ENCODE results near the gene RTN1.
"Not testable (repeated sequence)": the region's sequence is repeated elsewhere in the genome, so short reads cannot be mapped to it uniquely, and the experiment has no call there.

RTN1 gene

GRCh38 chr14:59646832-59647231 is 223.7 kb downstream of the RTN1 start:
- H3K9ac ChIP-seq (ENCODE audit: low read depth in 1 of 2, low read length in 2 of 2); H3K4me3 ChIP-seq (ENCODE audit: low read length in 2 of 2); H3K9me3 ChIP-seq (ENCODE audit: control insufficient read depth in 2 of 2, low read length in 2 of 2): not testable (repeated sequence)

GRCh38 chr14:59638885-59639284 is 231.7 kb downstream of the RTN1 start:
- Histone ChIP-seq H3K9me3 (ENCODE audit: control insufficient read depth in 2 of 2, low read length in 2 of 2) (no peaks in the 10 kb centered on the region), H3K27ac (ENCODE audit: low read depth in 2 of 2, low read length in 2 of 2) (no peak overlapping the region), H3K4me1 (ENCODE audit: control insufficient read depth in 2 of 2, insufficient read depth in 2 of 2, low read length in 2 of 2) (no peaks in the 10 kb centered on the region), H3K4me3 (ENCODE audit: low read length in 2 of 2) (no peak overlapping the region), H3K36me3 (ENCODE audit: control insufficient read depth in 2 of 2, insufficient read depth in 2 of 2, low read length in 2 of 2) (no peaks in the 10 kb centered on the region), H3K27me3 (ENCODE audit: control insufficient read depth in 2 of 2, insufficient read depth in 2 of 2, low read length in 2 of 2) (no peaks in the 10 kb centered on the region), H3K9ac (ENCODE audit: low read depth in 1 of 2, low read length in 2 of 2) (no peak overlapping the region)

More at GRCh38 chr14:59646832-59647231, 223.7 kb downstream of the RTN1 start:
- H3K36me3 ChIP-seq (ENCODE audit: control insufficient read depth in 2 of 2, insufficient read depth in 2 of 2, low read length in 2 of 2); H3K4me1 ChIP-seq (ENCODE audit: control insufficient read depth in 2 of 2, insufficient read depth in 2 of 2, low read length in 2 of 2); H3K27ac ChIP-seq (ENCODE audit: low read depth in 2 of 2, low read length in 2 of 2); H3K27me3 ChIP-seq (ENCODE audit: control insufficient read depth in 2 of 2, insufficient read depth in 2 of 2, low read length in 2 of 2): not testable (repeated sequence)

- H3K36me3 ChIP-seq (ENCODE audit: control insufficient read depth in 2 of 2, insufficient read depth in 2 of 2, low read length in 2 of 2), result no peaks in the 10 kb centered on the region
- no peak overlapping the region for H3K9ac ChIP-seq (ENCODE audit: low read depth in 1 of 2, low read length in 2 of 2)
- no peak overlapping the region for H3K27ac ChIP-seq (ENCODE audit: low read depth in 2 of 2, low read length in 2 of 2)
- H3K9me3 ChIP-seq (ENCODE audit: control insufficient read depth in 2 of 2, low read length in 2 of 2), result peaks cover 0 to 1% of the 10 kb centered on the region in 2 donors
- H3K4me1 ChIP-seq (ENCODE audit: control insufficient read depth in 2 of 2, insufficient read depth in 2 of 2, low read length in 2 of 2), result no peaks in the 10 kb centered on the region
- H3K4me3 ChIP-seq (ENCODE audit: low read length in 2 of 2), result no peak overlapping the region
- peaks cover 14 to 20% of the 10 kb centered on the region in 2 donors for H3K27me3 ChIP-seq (ENCODE audit: control insufficient read depth in 2 of 2, insufficient read depth in 2 of 2, low read length in 2 of 2)
These were observed 236.0 kb downstream of the RTN1 start for GRCh38 chr14:59634617-59635016.

- Histone ChIP-seq H3K4me1 (ENCODE audit: control insufficient read depth in 2 of 2, insufficient read depth in 2 of 2, low read length in 2 of 2) (no peaks in the 10 kb centered on the region), H3K36me3 (ENCODE audit: control insufficient read depth in 2 of 2, insufficient read depth in 2 of 2, low read length in 2 of 2) (no peaks in the 10 kb centered on the region), H3K9ac (ENCODE audit: low read depth in 1 of 2, low read length in 2 of 2) (no peak overlapping the region), H3K27me3 (ENCODE audit: control insufficient read depth in 2 of 2, insufficient read depth in 2 of 2, low read length in 2 of 2) (peaks cover 17 to 24% of the 10 kb centered on the region in 2 donors), H3K27ac (ENCODE audit: low read depth in 2 of 2, low read length in 2 of 2) (no peak overlapping the region), H3K4me3 (ENCODE audit: low read length in 2 of 2) (no peak overlapping the region), H3K9me3 (ENCODE audit: control insufficient read depth in 2 of 2, low read length in 2 of 2) (peaks cover 0 to 1% of the 10 kb centered on the region in 2 donors)
These were observed 237.1 kb downstream of the RTN1 start for GRCh38 chr14:59633486-59633885.

GRCh38 chr14:59632381-59632780 is 238.2 kb downstream of the RTN1 start:
- Histone ChIP-seq H3K4me3 (ENCODE audit: low read length in 2 of 2) (no peak overlapping the region), H3K27ac (ENCODE audit: low read depth in 2 of 2, low read length in 2 of 2) (no peak overlapping the region), H3K9me3 (ENCODE audit: control insufficient read depth in 2 of 2, low read length in 2 of 2) (peaks cover 0 to 1% of the 10 kb centered on the region in 2 donors), H3K36me3 (ENCODE audit: control insufficient read depth in 2 of 2, insufficient read depth in 2 of 2, low read length in 2 of 2) (no peaks in the 10 kb centered on the region), H3K27me3 (ENCODE audit: control insufficient read depth in 2 of 2, insufficient read depth in 2 of 2, low read length in 2 of 2) (peaks cover 17 to 24% of the 10 kb centered on the region in 2 donors), H3K4me1 (ENCODE audit: control insufficient read depth in 2 of 2, insufficient read depth in 2 of 2, low read length in 2 of 2) (no peaks in the 10 kb centered on the region), H3K9ac (ENCODE audit: low read depth in 1 of 2, low read length in 2 of 2) (no peak overlapping the region)

GRCh38 chr14:59631237-59631636 is 239.3 kb downstream of the RTN1 start:
- H3K36me3 ChIP-seq (ENCODE audit: control insufficient read depth in 2 of 2, insufficient read depth in 2 of 2, low read length in 2 of 2), result no peaks in the 10 kb centered on the region
- H3K27me3 ChIP-seq (ENCODE audit: control insufficient read depth in 2 of 2, insufficient read depth in 2 of 2, low read length in 2 of 2), result peaks cover 17 to 24% of the 10 kb centered on the region in 2 donors
- no peak overlapping the region for H3K27ac ChIP-seq (ENCODE audit: low read depth in 2 of 2, low read length in 2 of 2)
- H3K4me3 ChIP-seq (ENCODE audit: low read length in 2 of 2), result no peak overlapping the region
- H3K9ac ChIP-seq (ENCODE audit: low read depth in 1 of 2, low read length in 2 of 2), result no peak overlapping the region
- peaks cover 0 to 1% of the 10 kb centered on the region in 2 donors for H3K9me3 ChIP-seq (ENCODE audit: control insufficient read depth in 2 of 2, low read length in 2 of 2)
- H3K4me1 ChIP-seq (ENCODE audit: control insufficient read depth in 2 of 2, insufficient read depth in 2 of 2, low read length in 2 of 2), result no peaks in the 10 kb centered on the region

- Histone ChIP-seq H3K4me3 (ENCODE audit: low read length in 2 of 2) (no peak overlapping the region), H3K4me1 (ENCODE audit: control insufficient read depth in 2 of 2, insufficient read depth in 2 of 2, low read length in 2 of 2) (no peaks in the 10 kb centered on the region), H3K9me3 (ENCODE audit: control insufficient read depth in 2 of 2, low read length in 2 of 2) (peaks cover 0 to 1% of the 10 kb centered on the region in 2 donors), H3K27me3 (ENCODE audit: control insufficient read depth in 2 of 2, insufficient read depth in 2 of 2, low read length in 2 of 2) (peaks cover 17 to 24% of the 10 kb centered on the region in 2 donors), H3K27ac (ENCODE audit: low read depth in 2 of 2, low read length in 2 of 2) (no peak overlapping the region), H3K9ac (ENCODE audit: low read depth in 1 of 2, low read length in 2 of 2) (no peak overlapping the region), H3K36me3 (ENCODE audit: control insufficient read depth in 2 of 2, insufficient read depth in 2 of 2, low read length in 2 of 2) (no peaks in the 10 kb centered on the region)
These were observed 240.2 kb downstream of the RTN1 start for GRCh38 chr14:59630288-59630963.

- H3K9me3 ChIP-seq (ENCODE audit: control insufficient read depth in 2 of 2, low read length in 2 of 2), result peaks cover 0 to 1% of the 10 kb centered on the region in 2 donors
- H3K27me3 ChIP-seq (ENCODE audit: control insufficient read depth in 2 of 2, insufficient read depth in 2 of 2, low read length in 2 of 2), result peaks cover 17 to 24% of the 10 kb centered on the region in 2 donors
- no peak overlapping the region for H3K4me3 ChIP-seq (ENCODE audit: low read length in 2 of 2)
- no peak overlapping the region for H3K27ac ChIP-seq (ENCODE audit: low read depth in 2 of 2, low read length in 2 of 2)
- H3K36me3 ChIP-seq (ENCODE audit: control insufficient read depth in 2 of 2, insufficient read depth in 2 of 2, low read length in 2 of 2), result no peaks in the 10 kb centered on the region
- H3K4me1 ChIP-seq (ENCODE audit: control insufficient read depth in 2 of 2, insufficient read depth in 2 of 2, low read length in 2 of 2), result no peaks in the 10 kb centered on the region
- H3K9ac ChIP-seq (ENCODE audit: low read depth in 1 of 2, low read length in 2 of 2), result no peak overlapping the region
These were observed 240.9 kb downstream of the RTN1 start for GRCh38 chr14:59629444-59630287.

- Histone ChIP-seq H3K4me3 (ENCODE audit: low read length in 2 of 2) (no peak overlapping the region), H3K9ac (ENCODE audit: low read depth in 1 of 2, low read length in 2 of 2) (no peak overlapping the region), H3K27me3 (ENCODE audit: control insufficient read depth in 2 of 2, insufficient read depth in 2 of 2, low read length in 2 of 2) (peaks cover 17 to 24% of the 10 kb centered on the region in 2 donors), H3K36me3 (ENCODE audit: control insufficient read depth in 2 of 2, insufficient read depth in 2 of 2, low read length in 2 of 2) (no peaks in the 10 kb centered on the region), H3K4me1 (ENCODE audit: control insufficient read depth in 2 of 2, insufficient read depth in 2 of 2, low read length in 2 of 2) (no peaks in the 10 kb centered on the region), H3K9me3 (ENCODE audit: control insufficient read depth in 2 of 2, low read length in 2 of 2) (peaks cover 0 to 1% of the 10 kb centered on the region in 2 donors), H3K27ac (ENCODE audit: low read depth in 2 of 2, low read length in 2 of 2) (no peak overlapping the region)
These were observed 243.5 kb downstream of the RTN1 start for GRCh38 chr14:59627011-59627520.

GRCh38 chr14:59622631-59623030 is 247.9 kb downstream of the RTN1 start:
- no peak overlapping the region for H3K9ac ChIP-seq (ENCODE audit: low read depth in 1 of 2, low read length in 2 of 2)
- H3K27me3 ChIP-seq (ENCODE audit: control insufficient read depth in 2 of 2, insufficient read depth in 2 of 2, low read length in 2 of 2), result no peaks in the 10 kb centered on the region
- no peaks in the 10 kb centered on the region for H3K9me3 ChIP-seq (ENCODE audit: control insufficient read depth in 2 of 2, low read length in 2 of 2)
- no peak overlapping the region for H3K4me3 ChIP-seq (ENCODE audit: low read length in 2 of 2)
- no peak overlapping the region for H3K27ac ChIP-seq (ENCODE audit: low read depth in 2 of 2, low read length in 2 of 2)
- H3K4me1 ChIP-seq (ENCODE audit: control insufficient read depth in 2 of 2, insufficient read depth in 2 of 2, low read length in 2 of 2), result no peaks in the 10 kb centered on the region
- no peaks in the 10 kb centered on the region for H3K36me3 ChIP-seq (ENCODE audit: control insufficient read depth in 2 of 2, insufficient read depth in 2 of 2, low read length in 2 of 2)
